Activated CD4-positive, alpha-beta T cell treated with anti-CD3 and anti-CD28 coated beads, Interleukin-2, amount 50 U/mL, for 1 hour (primary cell): ENCODE measurements around the gene SCN5A.

ENCODE experiments used
- DNase-seq: peaks from one replicate; pipeline ENCODE4 v3.0.0-alpha.2; 2020

The SCN5A gene

DNA sequence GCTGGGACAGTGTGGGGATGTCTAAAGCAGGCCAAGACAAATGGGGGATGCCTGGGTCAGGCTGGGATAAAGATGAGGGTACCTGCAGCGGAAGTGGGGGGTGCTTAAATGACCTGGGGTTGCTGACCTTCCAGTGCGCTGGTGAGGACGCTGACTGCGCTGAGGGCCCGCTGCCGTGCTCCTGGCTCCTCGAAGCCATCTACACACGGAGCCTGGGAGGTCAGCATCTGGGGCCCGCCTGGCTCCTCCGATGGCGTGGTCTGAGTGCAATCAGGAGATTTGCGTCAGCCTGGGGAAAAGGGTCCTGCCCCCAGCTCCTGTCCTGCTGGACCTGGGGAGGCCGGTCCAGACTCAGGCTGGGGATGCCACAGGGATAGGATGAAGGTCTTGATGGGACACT, 50.7 kb downstream of the SCN5A start:
- DNase-seq, result no peak

DNA sequence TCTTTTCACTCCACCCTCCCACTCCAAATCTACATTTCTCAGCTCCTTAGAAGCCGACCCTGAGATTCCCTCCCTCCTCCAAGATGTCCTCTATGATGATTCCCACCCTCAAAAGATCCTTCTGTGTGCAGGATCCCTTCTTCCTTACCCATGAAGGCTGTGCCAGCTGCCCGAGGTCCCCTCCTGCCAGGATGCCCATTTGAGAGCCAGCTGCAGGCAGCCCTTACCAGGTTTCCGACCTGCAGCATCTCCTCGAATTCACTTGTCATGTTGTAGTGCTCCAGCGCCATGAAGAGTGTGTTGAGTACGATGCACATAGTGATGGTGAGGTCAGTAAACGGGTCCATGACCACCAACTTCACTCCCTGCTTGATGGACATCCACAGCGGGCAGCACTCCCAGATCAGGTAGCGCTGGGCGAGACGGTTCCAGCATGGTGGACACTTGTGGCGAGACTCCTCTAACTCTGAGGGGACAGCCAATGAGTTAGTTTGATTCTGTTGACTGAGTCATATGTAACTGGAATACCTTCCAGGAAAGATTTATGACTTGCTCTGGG, 51.9 kb downstream of the SCN5A start:
- no peak for DNase-seq

DNA sequence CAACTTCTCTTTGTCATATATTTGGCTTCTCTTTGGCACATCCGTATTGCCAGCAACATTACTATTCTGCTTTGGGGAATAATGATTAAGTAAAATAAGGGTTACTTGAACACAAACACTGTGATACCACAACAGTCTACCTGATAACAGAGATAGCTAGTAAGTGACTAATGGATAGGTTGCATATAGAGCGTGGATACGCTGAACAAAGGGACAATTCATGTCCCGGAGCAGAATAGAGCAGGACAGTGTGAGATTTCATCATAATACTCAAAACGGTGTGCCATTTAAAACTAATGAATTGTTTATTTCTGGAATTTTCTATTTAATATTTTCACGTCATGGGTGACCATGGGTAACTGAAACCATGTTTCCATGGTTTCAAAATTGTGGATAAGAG, 54.1 kb downstream of the SCN5A start:
- DNase-seq, result no peak

DNA sequence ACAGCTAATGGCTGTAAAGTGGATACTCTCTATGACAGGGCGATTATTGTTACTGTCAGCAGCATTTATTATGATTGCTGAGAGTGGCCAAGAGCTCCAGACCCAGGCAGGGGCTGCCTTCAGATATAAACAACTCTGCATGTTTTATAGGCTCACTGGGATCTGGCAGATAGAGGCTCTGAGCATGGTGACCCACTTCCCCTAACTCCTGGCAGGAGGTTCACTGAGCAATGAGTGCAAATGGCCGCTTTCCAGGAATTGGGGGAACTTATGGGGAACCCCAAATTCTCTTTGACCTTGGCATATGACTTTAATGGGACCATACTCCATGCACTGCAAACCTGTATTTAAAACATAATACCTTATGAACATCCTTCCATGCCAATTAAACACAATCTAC, 59.0 kb downstream of the SCN5A start:
- no peak for DNase-seq

DNA sequence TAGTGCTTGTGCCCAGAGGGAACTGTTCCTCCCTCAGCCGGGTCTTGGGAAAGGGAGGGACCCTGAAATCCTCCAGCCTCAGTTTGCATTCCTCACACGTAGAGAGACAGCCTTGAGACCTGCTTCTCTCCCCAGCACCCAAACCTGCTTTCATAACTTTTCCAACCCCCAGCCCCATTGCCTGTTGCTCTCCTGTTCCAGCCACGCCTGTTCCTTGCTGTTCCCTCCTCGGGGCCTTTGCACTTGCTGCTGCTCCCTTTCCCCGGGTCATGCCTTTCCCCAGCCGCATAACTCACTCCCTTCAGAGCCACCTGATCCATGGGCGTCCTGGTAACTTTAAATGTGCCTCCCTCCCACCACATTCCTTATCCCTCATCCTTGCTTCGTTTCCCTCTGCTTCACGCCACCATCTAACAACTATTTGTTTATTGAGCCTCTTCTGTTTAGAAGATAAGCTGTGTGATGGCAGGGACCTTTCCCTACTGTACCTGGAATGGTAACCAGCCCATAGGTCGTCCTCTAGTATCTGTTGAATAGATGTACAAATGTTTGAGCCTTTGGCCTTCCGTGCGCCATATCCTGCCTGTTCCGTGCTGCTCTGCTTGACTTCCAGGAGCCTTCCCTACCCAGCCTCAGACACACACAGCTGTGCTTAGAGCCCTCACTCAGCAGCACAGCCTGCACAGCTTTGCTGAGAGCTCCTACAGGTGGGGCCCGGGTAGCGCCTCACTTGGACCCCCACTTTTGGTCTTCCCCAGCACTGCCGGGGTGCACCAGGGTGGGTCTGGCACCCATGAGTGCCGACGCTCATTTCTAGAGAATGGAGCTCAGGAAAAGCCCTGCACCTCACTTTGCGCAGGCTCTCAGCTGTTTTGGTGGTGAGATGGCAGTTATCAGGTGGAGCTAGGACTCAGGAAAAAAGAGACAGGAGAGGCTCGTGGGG, 60.2 kb downstream of the SCN5A start:
- no peak for DNase-seq

DNA sequence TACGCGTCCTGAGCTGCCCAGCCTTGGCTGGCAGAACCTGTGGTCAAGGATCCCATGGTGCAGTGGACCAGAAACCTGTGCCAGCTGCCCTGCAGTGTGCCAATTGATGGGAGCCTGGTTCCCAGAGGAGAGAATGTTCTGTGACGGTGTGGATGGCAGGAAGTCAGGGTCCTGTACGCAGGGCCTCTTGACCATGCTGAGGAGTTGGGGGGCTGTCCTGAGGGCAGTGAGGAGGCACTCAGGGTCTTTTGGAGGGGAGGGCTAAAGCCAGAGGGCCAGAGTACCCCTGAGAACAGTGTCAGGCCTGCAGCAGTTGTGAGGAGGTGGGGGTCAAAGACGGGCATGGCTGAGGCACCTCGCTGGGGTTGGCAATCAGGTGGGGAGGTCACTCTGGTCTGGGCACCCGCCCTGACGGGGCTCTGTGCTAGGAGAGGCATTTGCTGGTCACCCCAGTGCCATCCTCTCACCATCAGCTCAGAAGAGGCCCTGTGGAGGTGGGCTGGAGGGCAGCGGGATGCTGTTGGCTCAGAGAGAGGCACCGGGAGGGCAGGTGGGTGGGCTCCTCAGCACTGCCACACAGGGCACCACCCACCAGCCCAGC, 61.0 kb downstream of the SCN5A start:
- DNase-seq, result no peak

DNA sequence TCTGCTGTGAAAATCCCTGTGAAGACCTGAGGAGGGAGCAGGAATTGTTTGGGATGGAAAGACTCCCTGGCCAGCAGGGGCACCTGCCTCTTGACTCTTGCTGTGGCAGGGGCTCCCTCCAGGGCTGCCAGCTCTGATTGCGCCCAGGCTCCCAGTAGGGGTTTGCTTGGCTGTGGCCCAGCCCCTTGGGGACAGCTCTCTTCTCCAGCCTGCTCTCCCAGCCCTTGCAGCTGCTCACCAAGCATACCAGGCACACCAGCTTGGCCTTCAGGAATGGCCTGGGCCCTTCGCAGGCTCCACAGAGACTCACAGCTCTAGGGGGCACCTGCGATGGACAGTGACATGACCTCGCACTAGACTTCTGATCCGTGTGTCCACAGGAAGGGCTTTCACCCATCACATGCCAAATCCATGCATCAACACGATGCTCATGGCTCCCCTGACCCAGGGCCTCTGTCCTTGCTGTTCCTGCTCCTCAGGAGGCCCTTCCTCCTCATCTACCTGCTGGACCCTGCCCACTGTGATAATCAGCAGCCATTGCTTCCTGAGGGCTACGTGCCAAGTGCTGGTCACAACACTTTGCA, 61.8 kb downstream of the SCN5A start:
- no peak for DNase-seq

DNA sequence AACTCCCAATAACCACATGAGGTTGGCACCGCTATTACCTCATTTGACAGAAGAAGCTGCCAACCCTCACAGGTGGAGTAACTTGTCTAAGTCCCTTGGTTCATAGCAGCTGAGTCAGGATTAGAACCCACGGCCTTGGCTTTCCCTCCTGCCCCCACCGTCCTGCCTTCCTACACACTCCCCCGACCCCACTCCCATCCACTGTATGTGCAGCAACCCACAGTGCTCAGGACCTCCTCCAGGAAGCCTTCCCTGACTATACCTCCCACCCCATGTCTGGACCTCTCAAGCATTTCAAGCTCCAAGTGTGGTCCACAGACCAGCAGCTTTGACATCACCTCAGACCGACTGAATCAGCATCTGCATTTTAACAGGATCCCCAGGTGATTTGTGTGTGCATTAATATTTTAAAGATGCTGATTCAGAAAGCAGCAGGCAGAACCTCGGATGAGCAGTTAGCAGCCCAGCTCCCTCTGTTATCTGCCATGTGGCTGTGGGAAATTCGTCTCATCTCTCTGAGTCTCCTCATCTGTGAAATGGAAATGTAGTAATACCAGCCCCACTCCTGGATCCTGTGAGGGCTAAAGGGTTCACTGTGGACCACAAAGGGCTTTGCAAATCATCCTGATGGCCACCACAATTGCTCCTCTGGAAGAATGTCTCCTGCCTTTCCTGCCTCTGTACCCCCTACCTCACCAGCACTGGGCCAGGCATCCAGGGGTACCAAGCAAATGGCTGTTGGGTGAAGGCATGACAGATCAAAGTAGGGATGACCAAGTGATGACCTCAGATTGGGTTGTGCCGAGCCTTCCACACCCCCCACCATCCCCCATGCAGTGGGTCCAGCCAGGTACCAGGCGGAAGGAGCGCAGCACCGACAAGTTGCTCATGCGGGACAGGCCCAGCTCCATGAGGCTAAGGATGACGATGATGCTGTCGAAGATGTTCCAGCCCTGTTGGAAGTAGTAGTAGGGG, 62.7 kb downstream of the SCN5A start:
- no peak for DNase-seq

DNA sequence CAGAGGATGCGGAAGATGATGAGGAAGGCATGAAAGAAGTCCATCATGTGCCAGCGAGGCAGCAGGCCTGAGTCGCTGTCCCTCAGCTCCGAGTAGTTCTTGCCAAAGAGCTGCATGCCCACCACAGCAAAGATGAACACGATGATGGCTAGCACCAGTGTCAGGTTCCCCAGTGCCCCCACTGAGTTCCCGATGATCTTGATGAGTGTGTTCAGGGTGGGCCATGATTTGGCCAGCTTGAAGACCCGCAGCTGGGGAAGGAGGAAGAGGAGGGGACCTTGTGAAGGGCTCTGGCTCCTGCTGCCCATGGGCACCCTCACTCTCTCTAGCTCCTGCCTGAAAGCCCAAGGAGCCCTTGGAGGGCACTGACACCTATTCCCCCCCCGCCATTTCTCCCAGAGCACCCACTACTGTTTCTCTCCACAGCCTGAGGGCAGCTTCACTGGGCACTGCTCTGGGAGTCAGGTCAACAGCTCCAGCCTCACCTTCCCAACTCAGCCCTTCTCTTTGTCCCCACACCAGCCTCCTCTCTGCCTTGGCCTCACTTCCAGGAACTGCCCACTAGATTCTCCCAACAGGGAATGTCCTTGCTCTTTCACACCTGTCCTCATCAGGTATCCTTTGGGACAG, 63.6 kb downstream of the SCN5A start:
- no peak for DNase-seq

DNA sequence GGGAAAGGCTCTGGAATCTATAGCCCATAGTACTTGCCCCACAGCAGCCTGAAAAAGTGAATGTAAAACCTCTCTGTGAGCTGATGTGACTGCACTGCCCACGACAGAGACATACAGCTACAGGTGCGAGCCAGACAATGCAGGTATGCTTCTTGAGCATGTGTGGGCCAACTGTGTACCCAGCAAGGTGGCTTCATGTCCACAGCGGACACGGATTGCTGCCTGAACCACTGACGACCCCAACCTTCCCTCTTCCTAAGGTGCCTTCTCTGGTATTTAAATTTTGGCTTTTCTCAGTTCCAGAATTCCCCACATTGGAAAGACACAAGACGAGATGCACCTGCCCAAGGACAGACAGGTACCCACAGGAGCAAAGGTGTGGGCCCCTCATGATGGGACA, 65.8 kb downstream of the SCN5A start:
- DNase-seq, result no peak

DNA sequence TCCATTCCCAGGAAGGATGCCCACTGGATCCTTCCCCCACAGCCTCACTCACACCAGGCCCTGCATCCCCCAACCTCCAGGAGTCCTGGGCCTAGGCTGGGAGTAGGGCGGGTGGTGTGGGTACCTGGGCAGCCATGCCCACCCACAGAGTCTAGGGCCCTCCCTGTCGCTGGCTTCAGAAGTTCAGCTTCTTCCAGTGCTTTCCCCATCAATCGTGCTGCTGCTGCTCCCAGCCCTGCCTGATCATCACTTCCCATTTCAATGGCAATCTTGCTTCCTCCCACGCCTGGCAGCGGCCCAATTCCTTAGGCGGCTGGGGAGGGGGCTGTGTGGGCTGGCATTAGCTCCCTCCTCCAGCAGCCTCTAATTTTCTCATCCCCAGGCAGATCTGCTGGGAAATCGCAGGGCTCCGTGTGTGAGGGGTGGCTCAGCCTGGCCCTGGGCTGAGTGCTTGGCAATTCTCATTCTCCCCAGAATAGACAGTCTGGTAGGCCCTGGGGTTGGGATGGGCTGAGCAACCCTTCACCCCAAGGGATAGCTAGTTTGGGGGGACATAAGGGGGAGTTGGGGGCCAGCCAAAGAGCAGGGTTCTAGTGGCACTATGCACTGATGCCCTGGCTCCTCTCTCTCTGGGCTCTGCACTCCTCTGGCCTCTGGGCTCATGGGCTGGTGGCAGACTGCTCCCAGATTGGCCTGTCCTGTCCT, 66.4 kb downstream of the SCN5A start:
- DNase-seq, result no peak

DNA sequence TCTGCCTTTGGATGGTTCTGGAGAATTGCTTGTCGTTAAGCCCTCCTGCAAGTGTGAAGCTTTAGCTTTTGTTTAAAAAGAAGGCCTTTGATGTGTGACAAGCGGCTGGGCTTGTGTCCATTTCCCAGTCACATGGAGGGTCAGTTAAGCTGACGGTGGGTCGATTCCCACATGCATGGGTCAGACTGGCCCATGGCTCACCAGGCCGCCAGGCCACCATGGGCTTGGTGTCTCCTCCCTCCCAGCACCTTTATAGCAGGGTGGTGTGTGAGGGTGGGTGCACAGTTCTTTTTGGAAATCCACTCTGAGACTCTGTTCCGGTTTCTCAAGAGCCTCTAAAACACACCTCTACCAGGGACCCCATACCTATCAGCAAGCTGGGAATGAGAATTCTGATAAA, 67.2 kb downstream of the SCN5A start:
- DNase-seq, result no peak

DNA sequence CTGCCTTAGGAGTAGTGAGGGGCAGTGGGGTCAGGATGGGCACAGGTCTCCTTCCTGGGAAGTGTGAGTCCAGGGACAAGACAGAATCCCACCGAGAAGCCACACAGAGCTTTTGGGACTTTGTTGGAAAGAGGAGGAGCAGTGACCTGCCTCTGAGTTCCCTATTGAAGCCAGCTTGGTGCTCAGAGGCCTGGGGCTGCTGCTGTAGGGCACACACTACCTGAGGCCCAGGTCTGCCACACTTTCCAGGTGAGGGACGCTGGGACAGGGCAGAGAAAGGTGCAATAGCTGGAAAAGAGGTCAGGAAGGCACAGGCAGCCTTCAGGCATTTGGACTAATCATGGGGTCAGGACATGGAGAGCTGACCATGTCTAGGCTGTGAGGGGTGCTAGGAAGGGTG, 67.7 kb downstream of the SCN5A start:
- DNase-seq, result no peak

DNA sequence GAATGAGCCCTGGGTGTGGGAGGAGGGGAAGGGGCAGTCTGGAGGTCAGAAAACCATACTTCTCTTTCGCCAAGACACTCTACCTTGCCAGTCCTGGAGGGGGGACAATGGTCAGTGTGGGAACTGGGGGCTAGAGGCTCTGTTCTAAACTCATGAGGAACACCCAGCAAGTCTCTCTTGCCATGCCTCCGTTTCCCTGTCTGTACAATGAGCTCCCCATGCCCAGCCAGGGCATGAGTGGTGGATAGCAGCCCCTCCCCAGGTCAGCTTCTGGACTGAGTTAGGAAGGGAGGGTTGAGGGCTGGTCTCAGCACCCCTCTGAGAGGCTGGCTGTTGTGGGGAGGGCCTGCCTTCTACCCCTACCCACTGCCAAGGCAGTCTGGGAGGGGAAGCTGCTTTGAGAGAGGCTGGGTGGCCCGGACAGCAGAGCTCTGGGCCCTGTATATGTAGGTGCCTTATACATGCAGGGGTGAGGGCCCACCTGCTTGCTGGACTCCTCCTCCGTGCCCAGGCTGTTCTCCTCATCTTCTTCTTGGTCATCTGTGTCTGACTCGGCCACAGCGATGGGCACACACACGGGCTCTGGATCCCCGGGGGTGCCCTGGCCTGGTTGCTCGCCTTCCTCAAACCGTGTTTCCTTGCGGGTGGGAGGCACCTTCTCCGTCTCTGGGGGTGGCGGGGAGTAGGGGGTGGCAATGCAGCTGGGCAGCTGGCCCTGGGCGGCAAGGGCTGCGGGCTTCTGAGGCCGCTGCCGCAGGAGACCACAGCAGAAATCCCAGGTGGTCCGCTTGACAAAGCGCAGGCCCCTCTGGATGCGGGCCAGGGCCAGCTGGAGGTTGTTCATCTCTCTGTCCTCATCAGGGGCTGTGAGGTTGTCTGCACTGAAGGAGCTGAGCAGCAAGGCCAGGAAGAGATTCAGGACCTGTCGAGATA, 68.8 kb downstream of the SCN5A start:
- DNase-seq, result no peak

DNA sequence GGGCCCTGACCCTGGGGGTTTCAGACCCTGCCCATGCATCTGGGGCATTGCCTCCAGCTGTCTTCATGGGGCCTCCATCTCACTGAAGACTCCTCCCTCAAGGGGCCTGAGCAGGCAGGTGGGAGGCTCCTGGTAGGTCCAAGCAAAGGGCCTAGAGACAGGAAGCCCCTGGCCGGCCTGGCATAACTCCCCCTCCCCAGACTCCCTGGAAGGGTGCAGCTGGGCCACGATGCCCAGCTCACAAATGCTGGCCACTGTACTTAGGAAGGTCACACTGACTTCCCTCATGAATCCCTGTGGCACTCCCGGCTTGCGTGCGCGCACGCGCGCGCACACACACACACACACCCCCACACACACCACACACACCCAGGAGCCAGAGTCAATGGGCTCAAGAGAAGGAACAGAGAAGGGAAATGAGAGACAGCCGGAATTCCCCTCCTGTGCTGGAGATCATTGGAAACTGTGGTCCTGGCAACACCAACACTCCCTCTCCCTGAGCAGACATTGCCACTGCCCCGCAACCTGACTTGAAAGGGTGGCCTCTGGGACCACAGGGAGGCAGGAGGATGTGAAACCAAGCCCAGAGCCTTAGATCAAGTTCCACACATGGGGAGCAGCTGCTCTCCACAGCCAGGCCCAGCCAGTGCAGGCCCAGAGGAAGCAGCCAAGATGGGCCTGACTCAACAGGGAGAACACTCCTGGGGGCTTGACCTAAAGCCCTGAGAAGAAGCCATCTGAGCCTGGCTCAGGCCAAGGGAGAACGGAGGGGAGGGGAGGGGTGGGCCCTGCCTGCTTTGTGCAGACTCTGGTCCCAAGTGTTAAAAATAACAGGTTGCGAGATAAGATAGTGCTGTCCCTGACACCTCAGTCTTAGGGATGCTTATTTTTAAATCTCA, 69.7 kb downstream of the SCN5A start:
- no peak for DNase-seq

DNA sequence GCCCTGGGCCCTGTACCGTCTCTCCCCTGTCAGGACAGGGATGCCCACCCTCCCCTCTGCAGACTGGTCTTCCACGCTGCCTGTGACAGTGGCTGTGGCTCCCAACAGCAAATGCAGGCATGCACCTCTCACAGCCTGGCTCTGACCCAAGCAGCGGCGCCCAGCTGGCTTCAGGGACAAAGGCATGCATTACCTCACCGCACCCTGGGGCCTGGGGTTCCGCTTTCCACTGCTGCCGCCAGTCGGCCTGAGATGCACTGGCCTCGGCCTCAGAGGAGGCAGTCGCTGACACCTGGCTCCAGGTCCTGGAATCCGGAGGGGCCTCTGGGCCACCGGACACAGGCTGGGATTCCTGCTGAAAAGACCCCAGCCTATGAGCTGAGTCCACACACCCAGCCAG, 70.3 kb downstream of the SCN5A start:
- no peak for DNase-seq

DNA sequence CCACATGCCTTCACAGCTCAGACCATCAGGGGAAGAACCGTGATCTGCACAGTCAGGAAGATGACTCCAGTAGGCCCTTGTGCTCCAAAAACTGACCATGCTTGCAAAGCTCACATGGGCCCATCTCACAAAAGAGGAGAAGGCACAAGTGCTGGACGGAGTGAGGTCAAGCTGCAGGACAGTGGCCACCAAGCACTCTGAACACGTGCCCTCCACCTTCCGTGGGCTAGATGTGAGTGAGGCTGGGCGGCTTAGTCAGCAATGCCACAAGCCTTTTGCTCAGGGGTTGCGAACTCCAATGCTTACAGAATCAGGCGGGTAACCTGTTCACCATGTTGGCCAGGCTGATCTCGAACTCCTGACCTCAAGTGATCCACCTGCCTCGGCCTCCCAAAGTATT, 70.9 kb downstream of the SCN5A start:
- no peak for DNase-seq

DNA sequence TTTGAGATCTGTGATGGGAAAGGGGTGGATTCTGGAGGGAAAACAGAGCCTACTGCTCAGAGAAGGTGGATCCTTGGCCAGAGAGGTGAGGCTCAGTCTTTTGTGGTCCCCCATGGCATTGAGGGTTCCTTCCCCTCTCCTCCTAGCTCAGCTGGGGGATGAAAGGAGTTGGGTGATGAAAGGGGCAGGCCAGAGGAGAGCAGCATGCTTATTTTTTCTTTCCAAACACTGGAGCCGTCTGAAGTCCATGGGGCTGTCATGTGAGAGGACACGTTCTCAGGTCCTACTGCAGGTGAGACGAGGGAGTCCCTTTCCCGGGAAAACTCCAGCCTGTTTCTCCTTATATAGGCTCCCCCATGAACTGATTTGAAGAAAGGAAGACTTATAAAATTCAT, 71.4 kb downstream of the SCN5A start:
- DNase-seq, result no peak

DNA sequence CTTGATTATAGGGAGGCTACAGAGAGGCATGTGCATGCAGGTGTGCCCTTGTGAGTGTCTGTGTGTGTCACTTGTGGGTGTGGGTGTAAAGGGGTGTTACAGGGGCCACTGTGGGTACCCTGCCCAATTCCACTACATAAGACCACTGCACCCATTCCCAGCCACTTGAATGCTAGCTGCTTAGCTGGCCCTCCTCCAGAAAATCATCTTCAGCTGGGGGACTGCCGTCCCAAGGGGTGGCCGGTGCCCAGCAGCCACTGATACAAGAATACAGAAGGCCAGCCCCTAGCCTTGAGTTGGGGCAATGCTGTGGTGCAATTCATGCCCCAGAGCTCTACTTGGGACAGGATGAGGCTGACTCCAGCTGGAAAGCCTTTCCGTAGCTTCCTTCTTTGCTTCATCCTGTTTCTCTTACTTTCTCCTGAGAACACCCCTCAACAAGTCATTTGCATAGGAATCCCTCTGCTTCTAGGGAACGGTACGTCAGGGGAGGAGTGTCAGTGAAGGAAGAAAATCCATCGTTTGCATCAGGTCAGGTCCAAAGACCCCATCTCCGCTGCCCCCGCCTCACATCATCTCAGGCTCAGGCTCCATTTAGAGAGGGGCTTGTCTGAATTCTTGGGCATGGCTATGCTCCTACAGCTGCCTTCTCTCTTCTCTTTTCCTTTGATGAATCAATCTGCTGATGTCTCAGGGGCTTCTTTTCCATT, 72.0 kb downstream of the SCN5A start:
- DNase-seq, result no peak
